ENCODE data around the gene ANO10.

DNA sequence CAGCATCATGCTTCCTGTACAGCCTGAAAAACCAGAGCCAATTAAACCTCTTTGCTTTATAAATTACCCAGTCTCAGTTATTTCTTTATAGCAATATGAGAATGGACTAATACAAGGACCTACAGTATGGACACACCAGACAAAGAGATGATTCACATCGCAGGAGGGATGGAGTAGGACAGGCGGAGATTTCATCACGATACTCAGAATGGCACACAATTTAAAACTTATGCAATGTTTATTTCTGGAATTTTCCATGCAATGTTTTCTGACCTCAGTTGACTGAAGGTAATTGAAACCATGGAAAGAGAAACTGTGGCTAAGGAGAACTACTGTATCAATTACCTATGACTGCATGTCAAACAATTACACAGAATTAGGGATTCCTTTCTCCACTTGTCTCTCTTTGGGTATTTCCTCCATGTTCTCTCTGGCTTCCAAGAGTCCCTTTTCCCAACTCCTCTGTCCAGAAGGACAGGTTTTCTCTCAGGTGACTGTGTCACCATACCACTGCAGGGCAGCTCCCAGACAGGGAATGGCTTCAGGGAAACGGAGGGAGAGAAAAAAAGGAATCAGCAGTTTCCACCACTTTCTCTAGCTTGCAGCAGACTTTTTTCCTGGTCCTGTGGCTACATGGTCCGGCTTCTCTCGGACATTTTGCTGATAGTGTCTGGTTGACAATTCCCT lies 3.0 kb upstream of the ANO10 start:
- TF ChIP-seq EZH2 (IDR thresholded peaks at IDR 0.05; ENCODE audit: borderline replicate concordance, insufficient read depth, low read length, poor library complexity, severe bottlenecking) (no peak), POLR2AphosphoS5 (IDR thresholded peaks at IDR 0.05) (no peak)
- TF ChIP-seq, protein P1, sequence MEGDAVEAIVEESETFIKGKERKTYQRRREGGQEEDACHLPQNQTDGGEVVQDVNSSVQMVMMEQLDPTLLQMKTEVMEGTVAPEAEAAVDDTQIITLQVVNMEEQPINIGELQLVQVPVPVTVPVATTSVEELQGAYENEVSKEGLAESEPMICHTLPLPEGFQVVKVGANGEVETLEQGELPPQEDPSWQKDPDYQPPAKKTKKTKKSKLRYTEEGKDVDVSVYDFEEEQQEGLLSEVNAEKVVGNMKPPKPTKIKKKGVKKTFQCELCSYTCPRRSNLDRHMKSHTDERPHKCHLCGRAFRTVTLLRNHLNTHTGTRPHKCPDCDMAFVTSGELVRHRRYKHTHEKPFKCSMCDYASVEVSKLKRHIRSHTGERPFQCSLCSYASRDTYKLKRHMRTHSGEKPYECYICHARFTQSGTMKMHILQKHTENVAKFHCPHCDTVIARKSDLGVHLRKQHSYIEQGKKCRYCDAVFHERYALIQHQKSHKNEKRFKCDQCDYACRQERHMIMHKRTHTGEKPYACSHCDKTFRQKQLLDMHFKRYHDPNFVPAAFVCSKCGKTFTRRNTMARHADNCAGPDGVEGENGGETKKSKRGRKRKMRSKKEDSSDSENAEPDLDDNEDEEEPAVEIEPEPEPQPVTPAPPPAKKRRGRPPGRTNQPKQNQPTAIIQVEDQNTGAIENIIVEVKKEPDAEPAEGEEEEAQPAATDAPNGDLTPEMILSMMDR (IDR thresholded peaks at IDR 0.05; ENCODE audit: poor library complexity, severe bottlenecking), result no peak

Data from neural cell (in vitro differentiated cells).